Activated T-cell treated with anti-CD3 and anti-CD28 coated beads, Interleukin-2, amount 50 U/mL, for 48 hours (primary cell): Measurements from ENCODE around the gene FGF3.
"Not testable (repeated sequence)": the region's sequence is repeated elsewhere in the genome, so short reads cannot be mapped to it uniquely, and the experiment has no call there.

Source experiments
- DNase-seq, 2 experiments: peaks; one replicate each; pipeline ENCODE4 v3.0.0-alpha.2; 2020

Gene FGF3

DNA sequence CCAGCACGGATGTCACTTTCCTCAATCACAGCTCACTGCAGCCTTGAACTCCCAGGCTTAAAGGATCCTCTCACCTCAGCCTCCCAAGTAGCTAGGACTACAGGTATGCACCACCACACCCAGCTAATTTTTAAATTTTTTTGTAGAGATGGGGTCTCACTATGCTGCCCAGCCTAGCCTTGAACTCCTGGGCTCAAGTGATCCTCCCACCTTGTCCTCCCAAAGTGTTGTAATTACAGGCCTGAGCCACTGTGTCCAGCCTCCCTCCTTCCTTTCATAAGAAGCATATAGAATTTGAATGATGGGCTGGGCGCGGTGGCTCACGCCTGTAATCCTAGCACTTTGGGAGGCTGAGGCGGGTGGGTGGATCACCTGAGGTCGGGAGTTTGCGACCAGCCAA, 54.3 kb downstream of the FGF3 start:
- DNase-seq, result not testable (repeated sequence)

DNA sequence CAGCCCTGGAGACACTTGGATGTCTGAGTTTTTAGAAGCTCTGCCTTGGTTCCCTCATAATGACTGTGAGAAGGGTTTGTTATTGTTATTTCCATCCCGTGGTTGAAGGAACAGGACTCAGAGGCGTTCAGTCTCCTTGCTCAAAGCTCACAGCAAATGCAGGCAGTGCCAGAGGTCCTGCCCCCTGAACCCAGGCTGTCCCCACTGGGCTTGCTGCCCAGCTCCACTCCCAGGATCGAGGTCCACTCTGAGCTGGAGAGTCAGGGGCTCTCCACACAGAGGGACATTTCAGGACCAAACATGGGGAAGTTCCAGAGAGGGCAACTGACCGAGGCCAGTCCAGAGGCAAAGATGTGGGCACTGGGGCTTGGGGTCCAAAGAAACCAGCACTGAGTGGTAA, 58.9 kb downstream of the FGF3 start:
- DNase-seq, result no peak
